B cell (primary cell): ENCODE data around the gene ZNRF2.

Source experiments
- EZH2 ChIP-seq: IDR thresholded peaks from 2 replicates; pipeline ENCODE4 v1.6.1; 2012; ENCODE audit warnings: borderline replicate concordance, low read depth, mild to moderate bottlenecking, moderate library complexity, low read length; ENCODE audit not compliant: insufficient read depth, poor library complexity, severe bottlenecking
- TF ChIP-seq, protein P1 (sequence below): fragments of 200-600 bp; IDR thresholded peaks from one replicate; pipeline ENCODE4 v1.8.0; 2022; ENCODE audit warnings: antibody characterized with exemption, mild to moderate bottlenecking

DNA sequence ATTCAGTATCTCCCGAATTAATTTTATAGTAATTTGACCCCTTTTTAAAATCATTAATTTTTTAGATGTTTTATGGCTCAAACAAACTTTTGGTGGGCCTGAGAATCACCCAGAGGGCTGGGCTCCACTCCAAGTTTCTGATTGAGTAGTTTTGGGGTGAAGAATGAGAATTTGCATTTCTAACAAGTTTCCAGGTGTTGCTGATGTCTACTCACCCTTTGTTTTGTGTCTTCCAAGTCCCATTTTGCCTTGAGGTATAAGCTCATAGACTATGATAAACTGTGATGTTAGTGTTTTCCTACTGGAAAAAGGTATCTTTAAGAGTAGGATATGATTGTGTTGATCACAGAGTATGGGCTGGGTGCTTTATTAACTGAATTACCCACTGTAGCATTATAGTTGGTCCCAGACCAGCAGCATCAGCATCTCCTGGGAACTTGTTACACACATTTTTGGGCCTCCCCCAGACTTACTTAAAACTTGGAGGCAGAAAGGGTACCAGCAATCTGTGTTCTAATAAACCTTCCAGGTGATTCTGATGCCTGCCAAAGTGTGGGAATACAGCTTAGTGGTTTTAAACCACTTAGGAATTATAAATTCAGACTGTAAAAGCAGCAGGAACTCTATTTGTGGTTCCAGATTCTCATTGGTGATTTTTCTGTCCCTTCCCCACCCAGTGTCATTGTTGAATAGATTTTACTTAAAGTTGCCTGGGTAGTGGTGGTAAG, 19.1 kb downstream of the ZNRF2 start:
- TF ChIP-seq, protein P1, sequence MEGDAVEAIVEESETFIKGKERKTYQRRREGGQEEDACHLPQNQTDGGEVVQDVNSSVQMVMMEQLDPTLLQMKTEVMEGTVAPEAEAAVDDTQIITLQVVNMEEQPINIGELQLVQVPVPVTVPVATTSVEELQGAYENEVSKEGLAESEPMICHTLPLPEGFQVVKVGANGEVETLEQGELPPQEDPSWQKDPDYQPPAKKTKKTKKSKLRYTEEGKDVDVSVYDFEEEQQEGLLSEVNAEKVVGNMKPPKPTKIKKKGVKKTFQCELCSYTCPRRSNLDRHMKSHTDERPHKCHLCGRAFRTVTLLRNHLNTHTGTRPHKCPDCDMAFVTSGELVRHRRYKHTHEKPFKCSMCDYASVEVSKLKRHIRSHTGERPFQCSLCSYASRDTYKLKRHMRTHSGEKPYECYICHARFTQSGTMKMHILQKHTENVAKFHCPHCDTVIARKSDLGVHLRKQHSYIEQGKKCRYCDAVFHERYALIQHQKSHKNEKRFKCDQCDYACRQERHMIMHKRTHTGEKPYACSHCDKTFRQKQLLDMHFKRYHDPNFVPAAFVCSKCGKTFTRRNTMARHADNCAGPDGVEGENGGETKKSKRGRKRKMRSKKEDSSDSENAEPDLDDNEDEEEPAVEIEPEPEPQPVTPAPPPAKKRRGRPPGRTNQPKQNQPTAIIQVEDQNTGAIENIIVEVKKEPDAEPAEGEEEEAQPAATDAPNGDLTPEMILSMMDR, result no peak
- TF ChIP-seq EZH2, result no peak
